Gastrocnemius medialis (tissue), 4 donors: ENCODE results near the gene GJD4. TPM values are rescaled to one million over a fixed set of nuclear protein-coding genes. Genes with fewer than 3 reads are reported as not detected.

Experiments
- ATAC-seq, 2 donors: fragments of 150-250 bp; one replicate each; pipeline ENCODE4 v1.9.1; 2016
- DNase-seq, 2 donors: peaks; one replicate each; pipeline ENCODE4 v3.0.0-alpha.2; 2019
- H3K27ac ChIP-seq, 4 donors: fragments of 200-600 bp; sonication (generic); 1 replicate in 1 of 4; 2 replicates in 3 of 4; pipeline ENCODE4 v1.5.1; 2016 to 2018; ENCODE audit warnings: mild to moderate bottlenecking in 2 of 4, moderate library complexity in 1 of 4
- H3K27me3 ChIP-seq, 3 donors: fragments of 200-600 bp; sonication (generic) in 2 of 3; 1 replicate in 1 of 3; 2 replicates in 2 of 3; pipeline versions ENCODE4 v1.5.1 to v1.6.0; 2016 to 2019; ENCODE audit warnings: mild to moderate bottlenecking in 1 of 3, moderate library complexity in 1 of 3
- H3K36me3 ChIP-seq, 2 donors: fragments of 200-600 bp; sonication (generic) in 1 of 2; one replicate each; pipeline ENCODE4 v1.5.1; 2017 to 2018
- H3K4me1 ChIP-seq, 2 donors: fragments of 200-600 bp; sonication (generic) in 1 of 2; one replicate each; pipeline ENCODE4 v1.5.1; 2016 to 2017; ENCODE audit warnings: mild to moderate bottlenecking in 2 of 2
- H3K4me3 ChIP-seq, 4 donors: fragments of 200-600 bp; sonication (generic) in 3 of 4; 1 replicate in 1 of 4; 2 replicates in 3 of 4; pipeline ENCODE4 v1.5.1; 2016 to 2019; ENCODE audit warnings: mild to moderate bottlenecking in 2 of 4
- H3K9me3 ChIP-seq, 3 donors: fragments of 200-600 bp; sonication (generic) in 2 of 3; 1 replicate in 1 of 3; 2 replicates in 2 of 3; pipeline ENCODE4 v1.5.1; 2016 to 2019
- CTCF ChIP-seq, 5 experiments: fragments of 450-650 bp in 3 of 5; fragments of 200-600 bp in 2 of 5; sonication (generic) in 2 of 5; IDR thresholded peaks in 4 of 5; conservative IDR thresholded peaks in 1 of 5; 1 replicate in 4 of 5; 2 replicates in 1 of 5; pipeline ENCODE4 v1.5.1; 2016 to 2019; ENCODE audit warnings: antibody characterized with exemption in 5 of 5, mild to moderate bottlenecking in 3 of 5, moderate library complexity in 3 of 5
- POLR2A ChIP-seq, 2 donors: fragments of 450-650 bp; IDR thresholded peaks; one replicate each; pipeline ENCODE4 v1.6.1; 2017; ENCODE audit warnings: antibody characterized with exemption in 2 of 2, mild to moderate bottlenecking in 2 of 2, moderate library complexity in 2 of 2
- in situ Hi-C, 4 donors: fragments of 200-750 bp; cut with MboI; loops; one replicate each; pipeline versions ENCODE4 v1.15.0 to v1.8.0; 2017; ENCODE audit warnings: low sequenced_read_pairs in 4 of 4
- intact Hi-C: fragments of 100-400 bp; cut with DNase I; formaldehyde crosslinking; loops from one replicate; pipeline ENCODE4 v1.15.1; 2023; ENCODE audit warnings: low total_unique reads
- total RNA-seq, 4 donors: library from RNA; depleted of rRNA; stranded (reverse); fragments of >200 nt; gene quantifications; one replicate each; pipeline versions ENCODE4 v1.1.0 to v1.2.3, GENCODE V29; 2016

Gene GJD4
- total RNA-seq, result not detected

- Histone ChIP-seq H3K27me3 (peaks cover 25 to 41% (median 27%) of the 10 kb centered on the region in 3 donors), H3K4me3 (no peak within 1 kb of the TSS), H3K27ac (no peak within 1 kb of the TSS), H3K4me1 (peaks cover 0 to 8% of the 10 kb centered on the region in 2 donors), H3K36me3 (no peaks in the 10 kb centered on the region), H3K9me3 (no peaks in the 10 kb centered on the region)
- intact Hi-C loops, result no loop called here
- TF ChIP-seq POLR2A (IDR thresholded peaks at IDR 0.05) (no peak), CTCF (IDR thresholded peaks at IDR 0.05 in 4 of 5, conservative IDR thresholded peaks at IDR 0.05 in 1 of 5) (no peak)
- in situ Hi-C loops, result no loop called here
- DNase-seq, result no peak
- ATAC-seq, result no peak
These were observed at the start of gene GJD4 for GRCh38 chr10:35605191-35605590. TSS of gene GJD4 (plus strand) at chr10:35605341. CDS start at chr10:35605568, 227 bp downstream.

GRCh38 chr10:35555962-35556930 is 48.9 kb upstream of the GJD4 start:
- no peaks in the 10 kb centered on the region for H3K36me3 ChIP-seq
- DNase-seq, result peak in 1 of 2 donors; percentile 32
- peak; percentile 67 to 76 for ATAC-seq
- no peak for TF ChIP-seq CTCF (IDR thresholded peaks at IDR 0.05 in 4 of 5, conservative IDR thresholded peaks at IDR 0.05 in 1 of 5)
- TF ChIP-seq POLR2A (IDR thresholded peaks at IDR 0.05), result no peak
- in situ Hi-C loops (loop anchor here in 2 of 4 donors (25.0 kb wide), 3 partner anchors 219 to 444 kb away; partner anchors contain the start of gene CCNY (in 1 of the 2)), intact Hi-C loops (loop anchor here (10.0 kb wide), 1 partner anchor 431 kb away; the partner anchor contains the start of gene CREM)
- H3K9me3 ChIP-seq, result no peaks in the 10 kb centered on the region
- no peaks in the 10 kb centered on the region for H3K27me3 ChIP-seq
- peak overlapping the region in 2 of 4 donors; percentile 60 to 72 for H3K27ac ChIP-seq
- H3K4me1 ChIP-seq, result peaks cover 28 to 42% of the 10 kb centered on the region in 2 donors
- H3K4me3 ChIP-seq, result no peak overlapping the region

GRCh38 chr10:35558276-35558675 is 46.9 kb upstream of the GJD4 start:
- in situ Hi-C loops (loop anchor here in 2 of 4 donors (25.0 kb wide), 3 partner anchors 221 to 446 kb away; partner anchors contain the start of gene CCNY (in 1 of the 2)), intact Hi-C loops (loop anchor here (10.0 kb wide), 1 partner anchor 433 kb away; the partner anchor contains the start of gene CREM)
- Histone ChIP-seq H3K27me3 (no peaks in the 10 kb centered on the region), H3K4me3 (no peak overlapping the region), H3K4me1 (peaks cover 34 to 36% of the 10 kb centered on the region in 2 donors), H3K9me3 (no peaks in the 10 kb centered on the region), H3K27ac (no peak overlapping the region), H3K36me3 (no peaks in the 10 kb centered on the region)
- no peak for DNase-seq
- TF ChIP-seq POLR2A (IDR thresholded peaks at IDR 0.05), result no peak
- no peak for TF ChIP-seq CTCF (IDR thresholded peaks at IDR 0.05 in 4 of 5, conservative IDR thresholded peaks at IDR 0.05 in 1 of 5)
- ATAC-seq, result no peak

- Histone ChIP-seq H3K27me3 (no peaks in the 10 kb centered on the region), H3K4me3 (no peak overlapping the region), H3K4me1 (peaks cover 23 to 32% of the 10 kb centered on the region in 2 donors), H3K27ac (no peak overlapping the region), H3K36me3 (no peaks in the 10 kb centered on the region), H3K9me3 (no peaks in the 10 kb centered on the region)
- intact Hi-C loops, result loop anchor here (10.0 kb wide), 1 partner anchor 435 kb away; the partner anchor contains the start of gene CREM
- ATAC-seq, result no peak
- DNase-seq, result no peak
- in situ Hi-C loops, result loop anchor here in 2 of 4 donors (25.0 kb wide), 3 partner anchors 222 to 447 kb away; partner anchors contain the start of gene CCNY (in 1 of the 2)
- TF ChIP-seq POLR2A (IDR thresholded peaks at IDR 0.05) (no peak), CTCF (IDR thresholded peaks at IDR 0.05 in 4 of 5, conservative IDR thresholded peaks at IDR 0.05 in 1 of 5) (no peak)
These were observed 45.7 kb upstream of the GJD4 start for GRCh38 chr10:35559416-35559815.
